ENCODE measurements around the gene P2RY2. TPM values are rescaled to one million over a fixed set of nuclear protein-coding genes. Genes with fewer than 3 reads are reported as not detected.

Gene P2RY2
- polyA plus RNA-seq, 1 of the 3 experiments (the other 2 are of a cell fraction) = 0.12 TPM

- CTCF ChIA-PET = interaction anchor here (2.1 kb wide), 1 partner anchor 116 kb away, joined by 6 read pairs; no protein-coding TSS in a partner anchor
- H3K9ac ChIP-seq = no peak overlapping the region
- WGBS (ENCODE audit: low lambda C conversion rate) = 94% methylated on average over 3 of the region's 3 CpGs
Measured at GRCh38 chr11:73190557-73190885, 27.6 kb upstream of the P2RY2 start.

GRCh38 chr11:73191151-73191550 lies 26.9 kb upstream of the P2RY2 start:
- H3K27me3 ChIP-seq (ENCODE audit: insufficient read depth) = no peaks in the 10 kb centered on the region

More at GRCh38 chr11:73190557-73190885, 27.6 kb upstream of the P2RY2 start:
- POLR2A ChIA-PET = no interaction called here
- H3K27ac ChIP-seq (ENCODE audit: low read depth in 2 of 2, low read length in 1 of 2) = no peak overlapping the region
- H3K9me2 ChIP-seq = no peaks in the 10 kb centered on the region
- H3F3A ChIP-seq (replicated peaks; ENCODE audit: insufficient read depth) = peaks cover 10% of the 10 kb centered on the region
- DNase-seq = no peak
- no peak overlapping the region for H3K4me2 ChIP-seq
- no peaks in the 10 kb centered on the region for H3K27me3 ChIP-seq (ENCODE audit: insufficient read depth)
- no peak overlapping the region for H3K4me3 ChIP-seq (ENCODE audit: low read depth in 2 of 2, low read length in 1 of 2)
- peaks cover 0 to 11% of the 10 kb centered on the region in 2 experiments; a peak in 3 of 4 replicates for H3K4me1 ChIP-seq (ENCODE audit: control insufficient read depth in 1 of 2, insufficient read depth in 2 of 2, low read depth in 1 of 2, low read length in 1 of 2)
- no peaks in the 10 kb centered on the region for H3K9me3 ChIP-seq
- no peak overlapping the region for H2AFZ ChIP-seq (ENCODE audit: low read depth)
- H3K79me2 ChIP-seq (ENCODE audit: insufficient read depth) = no peaks in the 10 kb centered on the region
- TF ChIP-seq SIN3A (IDR thresholded peaks at IDR 0.05; ENCODE audit: borderline replicate concordance, low read depth, low read length) (no peak), JUND (IDR thresholded peaks at IDR 0.05) (no peak), MXI1 (IDR thresholded peaks at IDR 0.05; ENCODE audit: low read depth, low read length) (no peak), PBX3 (IDR thresholded peaks at IDR 0.05) (no peak), NRF1 (IDR thresholded peaks at IDR 0.05; ENCODE audit: low read depth, low read length) (no peak), CHD2 (IDR thresholded peaks at IDR 0.05; ENCODE audit: low read length, partially characterized antibody) (no peak), TCF12 (IDR thresholded peaks at IDR 0.05) (no peak), NFIC (IDR thresholded peaks at IDR 0.05; ENCODE audit: borderline replicate concordance) (no peak), USF1 (IDR thresholded peaks at IDR 0.05; ENCODE audit: borderline replicate concordance, low read depth) (no peak)
- H3K36me3 ChIP-seq (replicated peaks in 1 of 2; ENCODE audit: control insufficient read depth in 1 of 2, insufficient read depth in 2 of 2, low read length in 1 of 2) = no peaks in the 10 kb centered on the region
- no peaks in the 10 kb centered on the region for H4K20me1 ChIP-seq (ENCODE audit: insufficient read depth)

More at GRCh38 chr11:73191151-73191550, 26.9 kb upstream of the P2RY2 start:
- TF ChIP-seq TAF1 (IDR thresholded peaks at IDR 0.05; ENCODE audit: borderline replicate concordance, low read depth, low read length) (no peak), RFX5 (IDR thresholded peaks at IDR 0.05; ENCODE audit: low read length) (no peak), FOSL2 (IDR thresholded peaks at IDR 0.05; ENCODE audit: borderline replicate concordance, low read depth) (no peak), FOXJ3 (CRISPR knock-in tag; IDR thresholded peaks at IDR 0.05) (no peak), ELF1 (IDR thresholded peaks at IDR 0.05) (no peak), YY1 (IDR thresholded peaks at IDR 0.05; ENCODE audit: low read depth) (no peak), EP300 (IDR thresholded peaks at IDR 0.05; ENCODE audit: borderline replicate concordance in 1 of 2, low read depth in 1 of 2, low read length in 1 of 2) (no peak), GATA2 (CRISPR knock-in tag; IDR thresholded peaks at IDR 0.05) (no peak)
- no peaks in the 10 kb centered on the region for H3K9me3 ChIP-seq
- H3K36me3 ChIP-seq (replicated peaks in 1 of 2; ENCODE audit: control insufficient read depth in 1 of 2, insufficient read depth in 2 of 2, low read length in 1 of 2) = no peaks in the 10 kb centered on the region
- ChIA-PET POLR2A (no interaction called here), CTCF (interaction anchor here (1.8 kb wide), 1 partner anchor 51 kb away, joined by 5 read pairs; no protein-coding TSS in a partner anchor)
- no peak overlapping the region for H3K9ac ChIP-seq
- no peaks in the 10 kb centered on the region for H3K79me2 ChIP-seq (ENCODE audit: insufficient read depth)
- H3K27ac ChIP-seq (ENCODE audit: low read depth in 2 of 2, low read length in 1 of 2) = no peak overlapping the region
- peaks cover 4% of the 10 kb centered on the region for H3F3A ChIP-seq (replicated peaks; ENCODE audit: insufficient read depth)
- WGBS (ENCODE audit: low lambda C conversion rate) = 64% methylated on average over 4 of the region's 6 CpGs
- peaks cover 0 to 5% of the 10 kb centered on the region in 2 experiments; a peak in 3 of 4 replicates for H3K4me1 ChIP-seq (ENCODE audit: control insufficient read depth in 1 of 2, insufficient read depth in 2 of 2, low read depth in 1 of 2, low read length in 1 of 2)
- no peaks in the 10 kb centered on the region for H3K9me2 ChIP-seq
- no peak overlapping the region for H2AFZ ChIP-seq (ENCODE audit: low read depth)
- DNase-seq = no peak
- no peaks in the 10 kb centered on the region for H4K20me1 ChIP-seq (ENCODE audit: insufficient read depth)
- no peak overlapping the region for H3K4me3 ChIP-seq (ENCODE audit: low read depth in 2 of 2, low read length in 1 of 2)
- H3K4me2 ChIP-seq = no peak overlapping the region
